GM18873 (cell line): ENCODE results near the gene CSTF2T.
A peak's percentile ranks its signal among the peaks of the same experiment; 100 is the strongest.
"Not testable (repeated sequence)": the region's sequence is repeated elsewhere in the genome, so short reads cannot be mapped to it uniquely, and the experiment has no call there.

Experiments
- ATAC-seq: cut with Tn5 transposase; IDR thresholded peaks from one replicate; pipeline ENCODE4 v1.9.1; 2021; ENCODE audit warnings: mild to moderate bottlenecking, moderate library complexity, moderate number of reproducible peaks; ENCODE audit not compliant: unreplicated experiment, low FRiP score

Gene CSTF2T

GRCh38 chr10:51699145-51699474 is 285 bp downstream of the CSTF2T start:
- peak; percentile 31 for ATAC-seq

GRCh38 chr10:51698473-51699063 is 827 bp downstream of the CSTF2T start:
- no peak for ATAC-seq

- ATAC-seq: no peak
Measured at GRCh38 chr10:51696251-51696650, 3.1 kb downstream of the CSTF2T start.

GRCh38 chr10:51694086-51694768 is 5.2 kb downstream of the CSTF2T start:
- ATAC-seq: no peak

- no peak for ATAC-seq
Measured at GRCh38 chr10:51691135-51691534, 8.3 kb downstream of the CSTF2T start.

GRCh38 chr10:51689536-51689935 is 9.9 kb downstream of the CSTF2T start:
- ATAC-seq: no peak

GRCh38 chr10:51688826-51689225 is 10.6 kb downstream of the CSTF2T start:
- ATAC-seq: not testable (repeated sequence)

- no peak for ATAC-seq
Measured at GRCh38 chr10:51687296-51687695, 12.1 kb downstream of the CSTF2T start.

- ATAC-seq: no peak
Measured at GRCh38 chr10:51685768-51686167, 13.6 kb downstream of the CSTF2T start.

GRCh38 chr10:51683031-51683691 is 16.2 kb downstream of the CSTF2T start:
- no peak for ATAC-seq

GRCh38 chr10:51679841-51680240 is 19.6 kb downstream of the CSTF2T start:
- ATAC-seq: no peak

- no peak for ATAC-seq
Measured at GRCh38 chr10:51675088-51675487, 24.3 kb downstream of the CSTF2T start.

- ATAC-seq: no peak
Measured at GRCh38 chr10:51672039-51672535, 27.3 kb downstream of the CSTF2T start.

GRCh38 chr10:51669041-51669440 is 30.4 kb downstream of the CSTF2T start:
- no peak for ATAC-seq

GRCh38 chr10:51668336-51668689 is 31.1 kb downstream of the CSTF2T start:
- ATAC-seq: no peak

GRCh38 chr10:51667678-51668335 is 31.6 kb downstream of the CSTF2T start:
- ATAC-seq: no peak

- ATAC-seq: no peak
Measured at GRCh38 chr10:51666456-51666855, 32.9 kb downstream of the CSTF2T start.

- no peak for ATAC-seq
Measured at GRCh38 chr10:51663086-51663485, 36.3 kb downstream of the CSTF2T start.

- no peak for ATAC-seq
Measured at GRCh38 chr10:51659344-51659743, 40.1 kb downstream of the CSTF2T start.

- no peak for ATAC-seq
Measured at GRCh38 chr10:51658000-51658399, 41.4 kb downstream of the CSTF2T start.

- ATAC-seq: no peak
Measured at GRCh38 chr10:51656503-51656902, 42.9 kb downstream of the CSTF2T start.
